Epithelial cell of esophagus (primary cell): Measurements from ENCODE around the gene CMYA5.
"Not testable (repeated sequence)": the region's sequence is repeated elsewhere in the genome, so short reads cannot be mapped to it uniquely, and the experiment has no call there.

ENCODE experiments used
- DNase-seq: peaks from one replicate; pipeline ENCODE4 v3.0.0; 2010; ENCODE audit warnings: low read depth
- H3K4me3 ChIP-seq: 2 replicates; pipeline ENCODE4 v1.5.1; 2011; ENCODE audit warnings: mild to moderate bottlenecking, low read length, control low read depth
- CTCF ChIP-seq: IDR thresholded peaks from 2 replicates; pipeline ENCODE4 v1.5.1; 2011; ENCODE audit warnings: low read depth, mild to moderate bottlenecking, low read length, control low read depth, inconsistent platforms; ENCODE audit not compliant: insufficient read depth; ENCODE audit errors: missing control alignments

Gene CMYA5

GRCh38 chr5:79754865-79755555 is 65.4 kb downstream of the CMYA5 start:
- no peak for DNase-seq
- H3K4me3 ChIP-seq, result no peak overlapping the region
- TF ChIP-seq CTCF, result no peak

GRCh38 chr5:79756076-79756475 is 66.4 kb downstream of the CMYA5 start:
- DNase-seq, result no peak
- no peak for TF ChIP-seq CTCF

GRCh38 chr5:79759436-79759835 is 69.8 kb downstream of the CMYA5 start:
- peak; percentile 44 for DNase-seq
- H3K4me3 ChIP-seq, result no peak overlapping the region
- no peak for TF ChIP-seq CTCF

More at GRCh38 chr5:79756076-79756475, 66.4 kb downstream of the CMYA5 start:
- H3K4me3 ChIP-seq, result no peak overlapping the region

GRCh38 chr5:79759848-79760247 is 70.2 kb downstream of the CMYA5 start:
- TF ChIP-seq CTCF, result no peak
- H3K4me3 ChIP-seq, result no peak overlapping the region
- DNase-seq, result no peak

GRCh38 chr5:79762929-79763328 is 73.3 kb downstream of the CMYA5 start:
- DNase-seq, result no peak
- H3K4me3 ChIP-seq, result no peak overlapping the region
- no peak for TF ChIP-seq CTCF

GRCh38 chr5:79764147-79764546 is 74.5 kb downstream of the CMYA5 start:
- DNase-seq, H3K4me3 ChIP-seq: not testable (repeated sequence)

GRCh38 chr5:79771387-79771786 is 81.8 kb downstream of the CMYA5 start:
- no peak for TF ChIP-seq CTCF
- no peak overlapping the region for H3K4me3 ChIP-seq
- no peak for DNase-seq
